Activated CD4-positive, alpha-beta T cell treated with anti-CD3 and anti-CD28 coated beads for 4 hours (primary cell): ENCODE measurements around the gene TNKS2.
"Not testable (repeated sequence)": the region's sequence is repeated elsewhere in the genome, so short reads cannot be mapped to it uniquely, and the experiment has no call there.

Experiments
- DNase-seq, 2 donors: peaks; one replicate each; pipeline ENCODE4 v3.0.0-alpha.2; 2020

The TNKS2 gene

DNA sequence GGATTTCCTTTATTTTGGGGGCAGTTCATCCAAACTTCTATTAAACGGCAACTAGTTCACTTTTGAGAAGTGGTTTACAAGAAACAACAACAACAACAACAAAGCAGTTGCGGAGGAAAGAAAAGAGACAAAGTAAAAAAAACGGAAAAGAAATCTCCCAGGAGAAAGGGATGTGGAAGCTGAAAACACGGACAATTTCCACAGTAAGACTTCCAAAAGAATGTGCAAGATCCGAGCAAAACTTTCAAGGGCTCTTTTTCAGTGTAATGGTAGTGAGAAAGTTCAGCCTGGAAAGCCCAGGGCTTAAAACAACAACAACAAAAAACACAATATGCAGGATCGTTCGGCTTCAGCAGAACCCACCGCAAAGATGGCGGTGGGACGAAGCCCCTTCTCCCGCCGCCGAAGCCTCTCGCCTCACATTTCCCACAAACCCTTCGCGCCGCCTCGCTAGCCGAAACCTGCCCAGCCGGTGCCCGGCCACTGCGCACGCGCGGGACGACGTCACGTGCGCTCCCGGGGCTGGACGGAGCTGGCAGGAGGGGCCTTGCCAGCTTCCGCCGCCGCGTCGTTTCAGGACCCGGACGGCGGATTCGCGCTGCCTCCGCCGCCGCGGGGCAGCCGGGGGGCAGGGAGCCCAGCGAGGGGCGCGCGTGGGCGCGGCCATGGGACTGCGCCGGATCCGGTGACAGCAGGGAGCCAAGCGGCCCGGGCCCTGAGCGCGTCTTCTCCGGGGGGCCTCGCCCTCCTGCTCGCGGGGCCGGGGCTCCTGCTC is at the start of gene TNKS2:
Gene TNKS2, plus strand, starts transcription at position 553 of the 775 bp plus-strand sequence. CDS start 265 bp downstream, outside the sequence.
- DNase-seq: peak; percentile 87 to 90

DNA sequence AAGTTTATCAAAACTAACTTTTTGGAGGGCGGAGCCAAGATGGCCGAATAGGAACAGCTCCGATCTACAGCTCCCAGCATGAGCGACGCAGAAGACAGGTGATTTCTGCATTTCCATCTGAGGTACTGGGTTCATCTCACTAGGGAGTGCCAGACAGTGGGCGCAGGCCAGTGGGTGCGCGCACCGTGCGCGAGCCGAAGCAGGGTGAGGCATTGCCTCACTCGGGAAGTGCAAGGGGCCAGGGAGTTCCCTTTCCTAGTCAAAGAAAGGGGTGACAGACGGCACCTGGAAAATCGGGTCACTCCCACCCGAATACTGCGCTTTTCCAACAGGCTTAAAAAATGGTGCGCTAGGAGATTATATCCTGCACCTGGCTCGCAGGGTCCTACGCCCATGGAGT is 48.6 kb upstream of the TNKS2 start:
- not testable (repeated sequence) for DNase-seq

GRCh38 chr10:91756286-91756685 is 41.9 kb upstream of the TNKS2 start:
- DNase-seq: no peak

- no peak for DNase-seq
Observed at GRCh38 chr10:91758303-91759146, 39.7 kb upstream of the TNKS2 start.

GRCh38 chr10:91759581-91759986 is 38.6 kb upstream of the TNKS2 start:
- DNase-seq: no peak

- no peak for DNase-seq
Observed at GRCh38 chr10:91761721-91762120, 36.5 kb upstream of the TNKS2 start.

DNA sequence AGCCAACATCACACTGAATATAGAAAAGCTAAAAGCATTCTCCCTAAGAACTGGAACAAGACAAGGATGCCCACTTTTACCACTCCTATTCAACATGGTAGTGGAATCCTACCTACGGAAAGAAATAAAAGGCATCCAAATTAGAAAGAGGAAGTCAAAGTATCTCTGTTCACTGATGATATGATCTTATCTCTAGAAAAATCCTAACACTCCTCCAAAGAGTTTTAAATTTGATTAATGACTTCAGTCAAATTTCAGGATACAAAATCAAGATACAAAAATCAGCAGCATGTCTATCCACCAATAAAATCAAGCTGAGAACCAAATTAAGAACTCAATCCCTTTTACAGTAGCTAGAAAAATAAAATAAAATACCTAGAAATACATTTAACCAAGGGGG is 35.3 kb upstream of the TNKS2 start:
- DNase-seq: no peak

DNA sequence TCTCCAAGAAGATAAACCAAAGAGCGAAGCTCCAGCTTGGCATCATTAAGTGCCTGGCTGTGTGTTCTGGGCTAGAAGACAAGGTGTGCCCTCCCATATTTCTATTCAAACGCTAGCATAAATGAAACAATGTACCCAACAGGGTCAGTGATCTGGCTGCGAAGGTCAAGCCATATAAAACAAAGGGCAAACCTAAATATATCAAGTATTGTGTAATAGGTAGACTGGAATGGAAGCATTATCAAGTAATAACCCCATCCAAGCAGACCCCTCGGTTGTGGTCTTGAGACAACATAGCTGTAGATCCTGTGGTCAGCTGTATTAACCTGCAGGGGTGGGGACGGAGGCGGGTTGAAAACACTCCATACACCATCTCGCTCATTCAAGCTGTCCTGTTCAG is 31.6 kb upstream of the TNKS2 start:
- DNase-seq: no peak

DNA sequence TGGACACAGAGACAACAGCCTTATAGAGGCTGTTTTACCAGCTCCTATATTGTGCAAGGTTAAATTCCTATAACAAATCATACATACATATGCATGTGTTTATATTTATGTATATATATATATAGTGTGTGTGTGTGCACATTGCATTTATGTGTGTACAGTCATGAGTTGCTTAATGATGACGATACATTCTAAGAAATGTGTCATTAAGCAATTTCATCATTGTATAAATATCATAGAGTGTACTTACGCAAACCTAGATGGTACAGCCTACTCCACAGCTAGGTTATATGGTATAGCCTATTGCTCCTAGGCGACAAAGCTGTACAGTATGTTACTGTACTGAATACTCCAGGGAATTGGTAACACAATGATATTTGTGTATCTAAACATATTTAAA is 30.1 kb upstream of the TNKS2 start:
- no peak for DNase-seq

GRCh38 chr10:91771907-91772306 is 26.3 kb upstream of the TNKS2 start:
- DNase-seq: no peak

DNA sequence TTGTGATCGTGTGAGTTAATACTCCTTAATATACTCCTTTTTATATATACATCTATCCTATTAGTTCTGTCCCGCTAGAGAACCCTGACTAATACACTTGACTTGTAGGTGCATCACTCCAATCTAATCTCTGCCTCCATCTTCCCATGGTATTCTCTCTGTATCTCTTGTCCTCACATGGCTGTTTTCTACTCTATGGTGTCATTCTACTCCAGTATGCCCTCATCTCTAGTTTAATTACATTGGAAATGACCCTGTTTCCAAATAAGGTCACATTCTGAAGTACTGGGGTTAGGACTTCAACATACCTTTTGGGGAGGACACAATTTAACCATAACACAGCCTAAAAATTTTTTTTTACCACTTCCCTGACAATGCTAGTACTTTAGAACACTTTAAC is 25.8 kb upstream of the TNKS2 start:
- DNase-seq: no peak

DNA sequence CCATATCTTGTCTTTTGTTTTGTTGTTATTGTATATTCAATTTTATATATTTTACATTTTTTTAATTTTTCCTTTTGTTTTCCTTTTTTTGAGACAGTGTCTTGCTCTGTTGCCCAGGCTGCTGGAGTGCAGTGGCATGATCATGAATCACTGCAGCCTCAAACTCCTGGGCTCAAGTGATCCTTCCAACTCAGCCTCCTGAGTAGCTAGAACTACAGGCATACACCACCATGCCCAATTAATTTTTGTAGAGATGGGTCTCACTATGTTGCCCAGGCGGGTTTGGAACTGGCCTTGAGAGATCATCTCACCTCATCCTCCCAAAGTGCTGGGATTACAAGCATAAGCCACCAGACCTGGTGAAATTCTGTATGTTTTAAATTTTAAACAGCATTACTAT is 25.4 kb upstream of the TNKS2 start:
- DNase-seq: no peak

DNA sequence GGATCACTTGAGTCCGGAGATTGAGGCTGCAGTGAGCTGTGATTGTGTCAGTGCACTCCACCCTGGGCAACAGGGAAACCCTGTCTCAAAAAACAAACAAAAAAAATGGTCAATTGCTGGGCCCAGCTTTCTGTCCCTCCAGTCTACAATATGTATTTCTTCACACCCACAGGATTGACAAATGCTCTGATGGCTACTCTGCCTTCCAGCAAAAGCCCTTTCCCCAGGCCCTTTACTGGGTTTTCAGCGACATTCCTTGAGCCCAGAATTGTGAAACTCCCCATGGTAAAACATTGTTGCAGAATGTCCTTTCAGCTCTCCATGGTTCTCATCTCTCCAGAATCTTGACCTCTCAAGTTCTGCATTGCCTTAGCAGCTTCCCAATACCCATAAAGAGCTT is 23.7 kb upstream of the TNKS2 start:
- DNase-seq: no peak

GRCh38 chr10:91775731-91776130 is 22.5 kb upstream of the TNKS2 start:
- DNase-seq: no peak

- no peak for DNase-seq
Observed at GRCh38 chr10:91776266-91776665, 22.0 kb upstream of the TNKS2 start.

DNA sequence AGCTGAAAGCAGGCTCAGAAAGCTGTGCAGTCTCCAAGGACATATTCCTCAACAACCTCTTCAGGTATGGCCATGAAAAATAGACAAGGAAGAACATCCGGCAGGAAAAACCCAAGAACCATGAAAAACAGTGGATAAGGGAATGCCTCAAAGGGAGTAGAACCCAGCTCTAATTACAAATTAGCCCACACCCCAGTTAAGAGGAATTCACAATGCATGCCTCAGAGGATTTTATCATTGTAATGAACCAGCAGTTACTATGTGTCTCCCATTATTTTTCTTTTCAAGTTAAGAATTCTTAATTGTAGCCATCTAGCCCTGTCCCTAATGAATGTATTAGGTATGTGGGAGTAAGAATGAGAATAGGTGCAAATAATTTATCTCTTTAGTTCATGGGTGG is 19.7 kb upstream of the TNKS2 start:
- no peak for DNase-seq

GRCh38 chr10:91779011-91779605 is 19.1 kb upstream of the TNKS2 start:
- DNase-seq: no peak

- no peak for DNase-seq
Observed at GRCh38 chr10:91782539-91782938, 15.7 kb upstream of the TNKS2 start.

GRCh38 chr10:91785830-91786229 is 12.4 kb upstream of the TNKS2 start:
- no peak for DNase-seq

- DNase-seq: no peak
Observed at GRCh38 chr10:91787258-91787657, 11.0 kb upstream of the TNKS2 start.

GRCh38 chr10:91787810-91788209 is 10.4 kb upstream of the TNKS2 start:
- DNase-seq: no peak

DNA sequence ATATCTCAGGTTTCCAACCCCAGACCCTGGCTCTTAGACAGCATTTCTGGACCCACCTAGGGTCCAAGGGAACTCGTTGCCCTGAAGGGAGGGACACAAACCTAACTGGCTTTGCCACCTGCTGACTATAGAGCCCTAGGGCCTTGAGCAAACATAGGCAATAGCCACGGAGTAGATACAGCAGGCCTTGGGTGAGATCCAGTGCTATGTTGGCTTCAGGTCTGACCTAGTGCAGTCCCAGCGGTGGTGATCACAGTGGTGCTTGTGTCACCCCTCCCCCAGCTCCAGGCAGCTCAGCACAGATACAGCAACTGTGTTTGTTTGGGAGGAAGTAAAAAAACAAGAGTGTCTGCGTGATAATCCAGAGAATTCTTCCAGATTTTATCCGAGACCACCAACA is 9.7 kb upstream of the TNKS2 start:
- DNase-seq: no peak

DNA sequence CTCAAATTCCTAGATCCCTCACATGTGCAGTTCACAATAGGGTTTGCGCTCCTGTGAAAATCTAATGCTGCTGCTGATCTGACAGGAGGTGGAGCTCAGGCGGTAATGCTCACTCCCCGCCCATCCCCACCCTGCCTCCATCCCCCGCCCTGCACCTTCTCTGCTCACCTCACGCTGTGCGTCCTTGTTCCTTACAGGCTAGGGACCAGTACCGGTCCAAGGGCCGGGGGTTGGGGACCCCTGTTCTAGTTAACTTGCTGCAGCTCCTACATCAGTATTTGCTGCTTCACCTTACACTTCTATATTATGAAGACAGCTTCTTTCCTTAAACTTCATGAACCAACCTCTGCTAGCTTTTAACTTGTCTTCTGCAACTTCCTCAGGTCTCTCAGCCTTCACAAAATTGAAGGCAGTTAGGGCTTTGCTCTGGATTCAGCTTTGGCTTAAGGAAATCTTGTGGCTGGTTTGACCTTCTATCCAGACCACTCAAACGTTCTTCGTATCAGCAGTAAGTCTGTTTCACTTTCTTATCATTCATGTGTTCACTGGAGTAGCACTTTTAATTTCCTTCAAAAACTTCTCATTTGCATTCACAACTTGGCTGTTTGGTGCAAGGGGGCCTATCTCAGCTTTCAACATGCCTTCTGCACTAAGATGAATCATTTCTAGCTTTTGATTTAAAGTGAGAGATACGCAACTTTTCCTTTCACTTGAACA is 1.7 kb upstream of the TNKS2 start:
- peak; percentile 35 to 55 for DNase-seq
